ENCODE measurements around the gene WDFY4.

- TF ChIP-seq CTCF (IDR thresholded peaks at IDR 0.05) (no peak), POLR2A (IDR thresholded peaks at IDR 0.05) (no peak), POLR2AphosphoS5 (IDR thresholded peaks at IDR 0.05) (no peak), EP300 (IDR thresholded peaks at IDR 0.05) (no peak)
Measured at GRCh38 chr10:48958598-48959190, 274.0 kb downstream of the WDFY4 start.

Data from gastroesophageal sphincter (tissue), 3 donors.